Kasumi-1 (cell line): ENCODE measurements around the gene ENDOV.

Experiments
- DNase-seq, 2 experiments: peaks; one replicate each; lab custom pipeline; 2025; lab: John Stamatoyannopoulos, UW

The ENDOV gene

DNA sequence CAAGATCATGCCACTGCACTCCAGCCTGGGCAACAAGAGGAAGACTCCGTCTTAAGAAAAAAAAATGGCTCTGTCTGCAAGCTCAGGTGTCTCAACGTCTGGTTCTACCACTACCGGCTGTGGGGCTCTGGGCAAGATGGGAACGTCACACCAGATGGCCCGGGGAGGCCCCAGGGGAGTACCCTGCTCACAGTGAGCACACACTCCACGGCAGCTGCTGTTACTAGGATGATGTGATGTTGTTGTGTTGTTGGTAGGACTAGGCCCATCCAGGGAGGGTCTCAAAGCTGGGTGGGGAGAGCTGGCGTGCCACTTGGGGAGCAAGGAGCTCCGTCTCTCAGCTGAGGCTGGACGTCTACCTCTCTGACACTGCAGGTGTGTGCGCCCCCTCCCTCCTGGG lies 70.9 kb downstream of the ENDOV start:
- no peak for DNase-seq

DNA sequence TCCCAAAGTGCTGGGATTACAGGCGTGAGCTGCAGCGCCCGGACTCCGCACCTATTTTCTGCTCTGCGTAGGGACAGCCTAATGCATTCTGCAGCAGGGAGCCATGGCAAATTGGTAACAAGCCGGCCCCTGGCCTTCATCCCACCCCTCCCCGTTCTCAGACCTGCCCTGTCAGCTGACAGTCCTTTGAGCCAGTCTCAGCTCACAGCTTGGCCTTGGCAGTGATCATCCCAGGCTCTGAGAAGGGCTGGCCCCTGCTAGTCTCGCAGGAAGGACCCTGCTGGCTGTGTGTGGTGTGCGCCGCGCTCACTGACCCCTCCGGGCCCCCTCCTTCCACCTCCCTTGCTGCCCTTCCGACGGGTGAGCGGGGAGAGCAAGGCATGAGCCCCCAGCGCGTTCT lies 71.7 kb downstream of the ENDOV start:
- DNase-seq: no peak

DNA sequence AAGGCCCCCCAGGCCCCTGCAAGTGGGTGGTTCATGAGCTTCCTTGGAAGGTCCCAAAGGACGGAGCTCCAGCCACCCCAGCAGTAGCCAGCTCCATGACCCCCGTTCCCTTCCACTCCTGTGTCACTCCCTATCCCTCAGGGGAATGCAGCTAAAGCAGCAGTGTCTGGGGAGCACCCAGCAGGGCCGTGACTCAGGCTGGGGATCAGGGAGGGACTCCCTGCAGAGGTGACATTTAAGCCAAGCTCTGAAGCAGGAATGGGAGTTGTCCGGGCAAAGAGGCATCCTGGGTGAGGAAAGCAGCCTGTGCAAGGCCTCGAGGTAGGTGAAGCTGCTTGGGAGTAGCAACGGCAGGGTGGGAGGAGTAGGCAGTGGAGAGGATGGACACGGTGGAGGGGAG lies 72.5 kb downstream of the ENDOV start:
- no peak for DNase-seq
